Measurements from ENCODE around the gene TH. TPM values are rescaled to one million over a fixed set of nuclear protein-coding genes. Genes with fewer than 3 reads are reported as not detected.

TH gene
- polyA plus RNA-seq, 3 donors, result 0.73 to 1.7 (median 1.4) TPM

GRCh38 chr11:2153581-2154194 is 17.9 kb downstream of the TH start:
- DNase-seq (ENCODE audit: extremely low read depth in 1 of 11, low read depth in 9 of 11, low spot score in 4 of 11), result no peak

DNA sequence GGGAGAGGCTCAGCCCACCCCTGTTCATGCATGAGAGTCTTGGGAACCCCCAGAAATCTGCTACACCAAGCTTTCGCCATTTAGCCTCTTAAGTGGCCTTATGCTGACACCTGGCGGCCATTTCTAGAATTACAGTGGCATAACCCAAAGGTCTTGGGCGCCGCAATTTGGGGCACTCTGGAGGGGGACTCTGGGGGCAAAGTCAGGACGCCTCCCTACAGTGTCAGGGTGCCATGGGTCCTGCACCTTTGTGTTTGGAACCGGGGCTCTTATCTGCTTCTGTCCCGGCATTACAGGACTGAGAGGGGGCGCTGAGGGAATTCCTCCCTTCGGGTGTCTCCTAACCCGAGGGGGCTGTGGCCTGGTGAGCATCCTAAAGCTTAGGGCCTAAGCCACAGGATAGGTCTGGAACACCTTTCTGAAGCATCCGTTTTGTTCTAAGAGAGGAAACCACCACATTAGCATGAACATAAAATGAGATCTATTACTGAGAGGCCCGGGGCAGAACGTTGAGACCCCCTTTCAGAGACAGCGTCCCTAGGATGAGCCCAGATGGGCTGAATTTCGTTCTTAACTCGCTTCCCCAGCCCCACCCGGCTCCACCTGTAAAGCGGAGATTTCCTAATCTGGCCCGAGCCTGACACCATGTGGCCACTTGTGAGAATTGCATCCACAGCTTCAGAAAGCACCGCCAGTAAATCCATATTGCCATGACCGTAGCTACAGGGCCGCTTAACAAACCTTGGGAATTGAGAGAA is 19.9 kb downstream of the TH start:
- peak in 1 of 11 donors; percentile 69 for DNase-seq (ENCODE audit: extremely low read depth in 1 of 11, low read depth in 9 of 11, low spot score in 4 of 11)

- DNase-seq (ENCODE audit: extremely low read depth in 1 of 11, low read depth in 9 of 11, low spot score in 4 of 11), result peak in 2 of 11 donors; percentile 71 to 75
Observed at GRCh38 chr11:2149864-2150847, 21.5 kb downstream of the TH start.

- DNase-seq (ENCODE audit: extremely low read depth in 1 of 11, low read depth in 9 of 11, low spot score in 4 of 11), result no peak
Observed at GRCh38 chr11:2149460-2149859, 22.2 kb downstream of the TH start.

DNA sequence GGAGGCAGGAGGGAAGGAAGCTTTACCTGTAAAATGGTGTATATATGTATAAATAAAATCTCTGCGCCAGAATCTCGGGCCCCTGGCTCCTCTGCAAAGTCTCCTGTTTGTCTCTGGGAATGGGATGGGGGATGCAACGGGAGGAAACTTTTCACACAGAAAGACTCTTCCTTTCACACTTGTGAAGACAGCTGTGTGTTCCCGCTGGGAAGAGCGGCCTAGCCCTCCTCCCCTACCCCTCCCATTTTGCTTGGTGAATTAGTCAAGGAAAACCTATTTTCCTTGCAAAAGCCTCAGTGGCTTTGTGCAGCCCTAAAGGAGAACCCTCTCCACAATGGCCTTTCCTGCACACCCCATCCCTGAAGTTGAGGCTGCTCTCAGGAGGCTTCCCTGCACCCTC is 23.0 kb downstream of the TH start:
- DNase-seq (ENCODE audit: extremely low read depth in 1 of 11, low read depth in 9 of 11, low spot score in 4 of 11), result no peak

DNA sequence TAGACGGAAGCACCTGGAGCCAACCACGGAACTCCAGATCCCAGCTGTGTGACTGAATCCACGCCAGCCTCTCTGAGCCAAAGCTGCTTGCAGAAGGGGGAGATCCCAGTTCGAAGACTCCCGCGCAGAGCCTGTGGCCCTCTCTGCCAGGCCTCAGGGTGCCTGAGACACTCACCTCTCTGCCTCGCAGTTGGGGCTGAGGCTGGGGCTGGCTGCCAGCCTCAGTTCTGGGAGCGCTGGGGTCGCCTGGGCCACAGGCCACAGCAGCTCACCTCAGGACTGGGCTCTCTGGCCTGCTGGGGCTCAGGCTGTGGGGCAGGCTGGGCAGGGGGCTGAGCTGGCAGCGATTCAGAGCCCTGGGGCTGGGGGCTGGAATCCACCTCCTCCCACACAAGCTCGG is 24.2 kb downstream of the TH start:
- DNase-seq (ENCODE audit: extremely low read depth in 1 of 11, low read depth in 9 of 11, low spot score in 4 of 11), result no peak

GRCh38 chr11:2146051-2146450 is 25.6 kb downstream of the TH start:
- DNase-seq (ENCODE audit: extremely low read depth in 1 of 11, low read depth in 9 of 11, low spot score in 4 of 11), result no peak

- no peak for DNase-seq (ENCODE audit: extremely low read depth in 1 of 11, low read depth in 9 of 11, low spot score in 4 of 11)
Observed at GRCh38 chr11:2144544-2145248, 26.9 kb downstream of the TH start.

GRCh38 chr11:2143799-2144543 is 27.6 kb downstream of the TH start:
- no peak for DNase-seq (ENCODE audit: extremely low read depth in 1 of 11, low read depth in 9 of 11, low spot score in 4 of 11)

DNA sequence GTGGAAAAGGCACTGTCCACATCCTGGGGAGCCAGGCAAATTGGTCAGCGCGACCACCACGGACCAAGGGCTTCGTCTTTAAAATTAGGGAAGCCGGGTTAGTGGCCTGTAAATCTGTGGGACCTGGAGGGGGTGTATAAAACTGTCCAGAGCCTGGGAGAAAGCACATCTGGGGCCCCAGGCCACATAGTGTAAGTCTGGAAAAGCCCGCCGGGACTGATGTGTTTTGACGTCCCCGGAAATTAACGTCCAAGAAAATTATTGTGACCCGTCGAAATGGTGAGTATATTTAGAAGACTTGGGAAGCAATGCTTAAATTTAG is 28.2 kb downstream of the TH start:
- DNase-seq (ENCODE audit: extremely low read depth in 1 of 11, low read depth in 9 of 11, low spot score in 4 of 11), result no peak

DNA sequence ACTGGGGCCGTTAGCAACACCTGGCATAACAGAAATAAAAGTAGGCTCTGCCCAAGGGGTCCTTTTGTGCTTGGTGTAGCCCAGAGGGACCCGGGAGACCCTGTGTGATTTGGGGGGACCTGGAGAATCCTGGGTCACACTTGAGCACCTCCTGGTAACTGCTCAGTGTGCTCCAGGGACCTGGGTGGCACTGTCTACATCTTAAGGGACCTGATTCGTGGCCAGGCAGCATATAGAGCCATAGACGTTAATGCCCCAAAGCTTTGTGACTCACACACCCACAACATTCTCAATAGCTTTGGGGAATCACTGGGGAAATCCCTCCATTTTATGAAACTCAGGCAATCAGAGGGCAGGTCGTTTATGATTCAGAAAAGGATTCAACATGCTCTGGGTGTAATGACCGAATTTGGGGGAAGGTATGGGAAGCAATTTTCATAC is 28.8 kb downstream of the TH start:
- no peak for DNase-seq (ENCODE audit: extremely low read depth in 1 of 11, low read depth in 9 of 11, low spot score in 4 of 11)

- no peak for DNase-seq (ENCODE audit: extremely low read depth in 1 of 11, low read depth in 9 of 11, low spot score in 4 of 11)
Observed at GRCh38 chr11:2142300-2142759, 29.3 kb downstream of the TH start.

DNA sequence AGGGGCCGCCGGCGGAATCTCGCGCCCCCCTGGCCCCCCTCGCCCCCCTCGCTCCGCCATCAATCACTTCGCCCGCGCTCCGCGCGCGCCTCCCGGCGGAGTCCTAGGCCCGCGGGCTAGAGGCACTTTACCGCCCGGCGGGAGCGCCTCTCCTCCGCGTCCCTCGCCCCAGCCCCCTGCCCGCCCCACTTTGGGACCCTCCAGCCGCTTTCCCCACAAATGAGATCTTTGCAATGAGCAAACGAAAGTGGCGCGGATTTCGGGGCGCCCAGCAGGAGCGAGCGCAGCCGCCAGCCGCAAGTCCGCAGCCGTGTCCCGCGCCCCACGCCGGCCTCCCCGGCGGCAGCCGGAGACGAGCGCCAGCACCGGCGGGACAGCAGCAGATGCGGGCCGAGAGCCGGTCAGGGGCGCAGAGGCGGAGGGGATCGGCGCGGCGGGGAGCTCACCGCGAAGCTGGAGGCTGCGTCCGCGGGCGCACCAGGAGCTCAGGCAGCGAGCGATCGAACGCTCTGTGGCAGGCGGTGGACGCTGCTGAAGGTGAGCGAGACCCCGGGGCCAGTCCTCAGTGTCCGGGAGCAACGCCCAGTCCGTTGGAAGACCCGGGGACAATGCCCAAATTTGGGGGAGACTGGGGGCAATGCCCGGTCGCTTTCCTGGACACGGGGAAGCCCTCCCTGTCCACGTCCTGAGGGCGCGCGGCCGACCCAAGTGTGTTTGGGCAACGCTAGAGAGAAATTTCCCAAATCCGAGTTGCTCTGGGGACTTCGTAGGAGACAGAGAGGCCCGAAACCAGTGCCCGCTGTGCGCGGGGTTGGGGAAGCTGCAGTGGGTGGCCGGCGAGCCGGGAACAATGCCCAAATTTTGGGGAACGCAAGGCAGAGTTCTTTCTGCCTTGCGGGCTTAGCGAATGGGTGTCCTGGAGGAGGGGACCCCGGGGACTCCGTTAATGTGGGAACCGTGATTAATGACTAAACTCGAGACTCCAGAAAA is 30.9 kb downstream of the TH start:
- no peak for DNase-seq (ENCODE audit: extremely low read depth in 1 of 11, low read depth in 9 of 11, low spot score in 4 of 11)

DNA sequence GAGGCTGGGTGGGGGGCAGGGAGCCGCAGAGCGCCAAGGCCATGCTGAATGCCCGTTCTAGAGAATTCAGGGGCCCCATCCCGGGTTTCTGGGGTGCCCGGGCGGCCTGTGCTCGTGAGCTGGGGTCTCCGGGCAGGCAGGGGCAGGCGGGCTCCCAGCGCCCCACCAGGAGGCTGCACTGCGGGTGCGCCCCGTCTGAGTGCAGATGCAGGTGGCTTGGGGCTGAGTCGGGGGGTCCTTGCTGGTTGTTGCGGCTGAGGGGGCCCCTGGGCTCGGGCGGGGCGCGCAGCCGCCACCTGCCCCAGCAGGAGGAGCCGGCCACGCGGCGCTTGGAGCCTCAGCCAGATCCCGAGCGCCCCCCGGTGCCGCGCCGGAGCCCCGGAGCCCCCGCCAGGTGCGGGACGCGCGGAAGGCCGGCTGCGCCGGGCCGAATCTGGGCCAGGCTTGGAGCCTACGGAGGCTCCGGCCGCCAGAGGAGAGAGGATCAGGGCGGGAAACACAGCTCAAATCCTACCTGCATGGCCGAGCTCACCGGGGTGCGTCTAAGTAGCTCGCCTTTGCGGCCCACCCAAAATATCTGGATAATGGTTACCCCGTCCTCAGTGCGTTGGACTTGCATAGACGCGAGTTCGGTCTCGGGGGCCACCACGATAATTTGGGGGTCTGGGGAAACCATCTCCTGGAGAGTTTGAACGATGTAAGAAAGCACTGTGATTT is 31.8 kb downstream of the TH start:
- no peak for DNase-seq (ENCODE audit: extremely low read depth in 1 of 11, low read depth in 9 of 11, low spot score in 4 of 11)

- DNase-seq (ENCODE audit: extremely low read depth in 1 of 11, low read depth in 9 of 11, low spot score in 4 of 11), result peak in 1 of 11 donors; percentile 63
Observed at GRCh38 chr11:2139123-2139521, 32.5 kb downstream of the TH start, which contains the start of gene IGF2. Gene IGF2 (minus strand): TSS chr11:2139389. CDS start chr11:2135523, 3,866 bp downstream.

- DNase-seq (ENCODE audit: extremely low read depth in 1 of 11, low read depth in 9 of 11, low spot score in 4 of 11), result no peak
Observed at GRCh38 chr11:2138431-2139122, 33.0 kb downstream of the TH start.

Data from renal cortex interstitium (tissue), 11 donors.